Measurements from ENCODE around the gene DGKI.

Gene DGKI

GRCh38 chr7:137778511-137778910 lies 68.3 kb downstream of the DGKI start:
- no peak overlapping the region for H3K4me2 ChIP-seq (ENCODE audit: low read length, poor library complexity, severe bottlenecking)
- H3K27ac ChIP-seq (ENCODE audit: low read length, poor library complexity, severe bottlenecking), result no peak overlapping the region
- no peak overlapping the region for H2BK15ac ChIP-seq (ENCODE audit: low read depth, poor library complexity, severe bottlenecking)
- peaks cover 1% of the 10 kb centered on the region for H3K79me1 ChIP-seq (replicated peaks; ENCODE audit: low read length, poor library complexity, severe bottlenecking)
- no peak overlapping the region for H3K4me3 ChIP-seq (ENCODE audit: insufficient read depth in 1 of 2, low read depth in 1 of 2, low read length in 2 of 2)
- H2AFZ ChIP-seq (ENCODE audit: low read depth, low read length), result no peak overlapping the region
- no peak overlapping the region for H4K91ac ChIP-seq (ENCODE audit: low read length)
- no peak overlapping the region for H2AK5ac ChIP-seq (ENCODE audit: low read length, severe bottlenecking)
- H2BK12ac ChIP-seq (ENCODE audit: low read length in 2 of 2), result no peak overlapping the region
- H4K8ac ChIP-seq (ENCODE audit: low read length), result no peak overlapping the region
- no peak overlapping the region for H2BK5ac ChIP-seq (ENCODE audit: low read depth, low read length, poor library complexity, severe bottlenecking)
- H3K27me3 ChIP-seq (ENCODE audit: control insufficient read depth in 1 of 2, insufficient read depth in 1 of 2, low read length in 2 of 2), result no peaks in the 10 kb centered on the region
- H3K4ac ChIP-seq (ENCODE audit: low read depth in 1 of 2, low read length in 2 of 2), result no peak overlapping the region
- DNase-seq, result no peak
- H3K36me3 ChIP-seq (ENCODE audit: control insufficient read depth in 1 of 2, insufficient read depth in 2 of 2, low read depth in 1 of 2, low read length in 2 of 2), result no peaks in the 10 kb centered on the region
- H3K9ac ChIP-seq (ENCODE audit: low read length), result no peak overlapping the region
- H3K23ac ChIP-seq (ENCODE audit: low read length in 2 of 2), result no peak overlapping the region
- no peak overlapping the region for H2BK120ac ChIP-seq (ENCODE audit: low read depth, low read length)
- peaks cover 2% of the 10 kb centered on the region for H3K4me1 ChIP-seq (ENCODE audit: control insufficient read depth, insufficient read depth, low read depth, low read length)
- H3K9me3 ChIP-seq (ENCODE audit: control insufficient read depth, low read length), result peaks cover 1% of the 10 kb centered on the region
- H3K14ac ChIP-seq (ENCODE audit: low read length in 2 of 2), result no peak overlapping the region
- H3K18ac ChIP-seq (ENCODE audit: low read depth in 1 of 2, low read length in 2 of 2), result no peak overlapping the region

- H3K18ac ChIP-seq (ENCODE audit: low read depth in 1 of 2, low read length in 2 of 2), result no peak overlapping the region
- no peak overlapping the region for H3K27ac ChIP-seq (ENCODE audit: low read length, poor library complexity, severe bottlenecking)
These were observed 72.0 kb downstream of the DGKI start for GRCh38 chr7:137774793-137775201.

GRCh38 chr7:137772748-137773147 lies 74.0 kb downstream of the DGKI start:
- H3K36me3 ChIP-seq (ENCODE audit: control insufficient read depth in 1 of 2, insufficient read depth in 2 of 2, low read depth in 1 of 2, low read length in 2 of 2), result no peaks in the 10 kb centered on the region
- no peak overlapping the region for H4K91ac ChIP-seq (ENCODE audit: low read length)
- H2BK5ac ChIP-seq (ENCODE audit: low read depth, low read length, poor library complexity, severe bottlenecking), result no peak overlapping the region
- H3K4ac ChIP-seq (ENCODE audit: low read depth in 1 of 2, low read length in 2 of 2), result no peak overlapping the region
- H3K27me3 ChIP-seq (ENCODE audit: control insufficient read depth in 1 of 2, insufficient read depth in 1 of 2, low read length in 2 of 2), result no peaks in the 10 kb centered on the region
- H4K8ac ChIP-seq (ENCODE audit: low read length), result no peak overlapping the region
- H2BK15ac ChIP-seq (ENCODE audit: low read depth, poor library complexity, severe bottlenecking), result no peak overlapping the region
- H3K23ac ChIP-seq (ENCODE audit: low read length in 2 of 2), result no peak overlapping the region
- no peak overlapping the region for H2AK5ac ChIP-seq (ENCODE audit: low read length, severe bottlenecking)
- H2AFZ ChIP-seq (ENCODE audit: low read depth, low read length), result no peak overlapping the region
- H3K4me2 ChIP-seq (ENCODE audit: low read length, poor library complexity, severe bottlenecking), result no peak overlapping the region
- H2BK120ac ChIP-seq (ENCODE audit: low read depth, low read length), result no peak overlapping the region
- no peak overlapping the region for H3K27ac ChIP-seq (ENCODE audit: low read length, poor library complexity, severe bottlenecking)
- H3K79me1 ChIP-seq (replicated peaks; ENCODE audit: low read length, poor library complexity, severe bottlenecking), result no peaks in the 10 kb centered on the region
- no peak overlapping the region for H3K14ac ChIP-seq (ENCODE audit: low read length in 2 of 2)
- no peaks in the 10 kb centered on the region for H3K9me3 ChIP-seq (ENCODE audit: control insufficient read depth, low read length)
- H3K18ac ChIP-seq (ENCODE audit: low read depth in 1 of 2, low read length in 2 of 2), result no peak overlapping the region
- peak overlapping the region in 1 of 2 experiments; percentile 4 for H3K4me3 ChIP-seq (ENCODE audit: insufficient read depth in 1 of 2, low read depth in 1 of 2, low read length in 2 of 2)
- peak; percentile 57 for DNase-seq
- H3K9ac ChIP-seq (ENCODE audit: low read length), result peak overlapping the region; percentile 84
- peaks cover 2% of the 10 kb centered on the region for H3K4me1 ChIP-seq (ENCODE audit: control insufficient read depth, insufficient read depth, low read depth, low read length)
- no peak overlapping the region for H2BK12ac ChIP-seq (ENCODE audit: low read length in 2 of 2)

More at GRCh38 chr7:137774793-137775201, 72.0 kb downstream of the DGKI start:
- no peak overlapping the region for H2BK5ac ChIP-seq (ENCODE audit: low read depth, low read length, poor library complexity, severe bottlenecking)
- peak; percentile 1 for DNase-seq
- H3K36me3 ChIP-seq (ENCODE audit: control insufficient read depth in 1 of 2, insufficient read depth in 2 of 2, low read depth in 1 of 2, low read length in 2 of 2), result no peaks in the 10 kb centered on the region
- H2AFZ ChIP-seq (ENCODE audit: low read depth, low read length), result no peak overlapping the region
- no peak overlapping the region for H3K4me3 ChIP-seq (ENCODE audit: insufficient read depth in 1 of 2, low read depth in 1 of 2, low read length in 2 of 2)
- H2BK120ac ChIP-seq (ENCODE audit: low read depth, low read length), result no peak overlapping the region
- H3K23ac ChIP-seq (ENCODE audit: low read length in 2 of 2), result no peak overlapping the region
- no peak overlapping the region for H4K8ac ChIP-seq (ENCODE audit: low read length)
- no peaks in the 10 kb centered on the region for H3K27me3 ChIP-seq (ENCODE audit: control insufficient read depth in 1 of 2, insufficient read depth in 1 of 2, low read length in 2 of 2)
- H3K14ac ChIP-seq (ENCODE audit: low read length in 2 of 2), result no peak overlapping the region
- H3K9me3 ChIP-seq (ENCODE audit: control insufficient read depth, low read length), result no peaks in the 10 kb centered on the region
- H2AK5ac ChIP-seq (ENCODE audit: low read length, severe bottlenecking), result no peak overlapping the region
- H4K91ac ChIP-seq (ENCODE audit: low read length), result no peak overlapping the region
- no peak overlapping the region for H2BK12ac ChIP-seq (ENCODE audit: low read length in 2 of 2)
- H3K4me2 ChIP-seq (ENCODE audit: low read length, poor library complexity, severe bottlenecking), result no peak overlapping the region
- H3K79me1 ChIP-seq (replicated peaks; ENCODE audit: low read length, poor library complexity, severe bottlenecking), result no peaks in the 10 kb centered on the region
- H3K4me1 ChIP-seq (ENCODE audit: control insufficient read depth, insufficient read depth, low read depth, low read length), result peaks cover 2% of the 10 kb centered on the region
- peak overlapping the region; percentile 84 for H3K9ac ChIP-seq (ENCODE audit: low read length)
- no peak overlapping the region for H3K4ac ChIP-seq (ENCODE audit: low read depth in 1 of 2, low read length in 2 of 2)
- H2BK15ac ChIP-seq (ENCODE audit: low read depth, poor library complexity, severe bottlenecking), result no peak overlapping the region
- WGBS, result 69% methylated on average over 4 of the region's 4 CpGs

GRCh38 chr7:137772316-137772715 lies 74.5 kb downstream of the DGKI start:
- peaks cover 2% of the 10 kb centered on the region for H3K4me1 ChIP-seq (ENCODE audit: control insufficient read depth, insufficient read depth, low read depth, low read length)
- no peak overlapping the region for H3K18ac ChIP-seq (ENCODE audit: low read depth in 1 of 2, low read length in 2 of 2)
- H3K9me3 ChIP-seq (ENCODE audit: control insufficient read depth, low read length), result no peaks in the 10 kb centered on the region
- H3K79me1 ChIP-seq (replicated peaks; ENCODE audit: low read length, poor library complexity, severe bottlenecking), result no peaks in the 10 kb centered on the region
- WGBS, result 74% methylated on average over 2 of the region's 3 CpGs
- H4K8ac ChIP-seq (ENCODE audit: low read length), result no peak overlapping the region
- no peak overlapping the region for H4K91ac ChIP-seq (ENCODE audit: low read length)
- H3K4me3 ChIP-seq (ENCODE audit: insufficient read depth in 1 of 2, low read depth in 1 of 2, low read length in 2 of 2), result peak overlapping the region in 1 of 2 experiments; percentile 4
- H3K14ac ChIP-seq (ENCODE audit: low read length in 2 of 2), result no peak overlapping the region
- no peak overlapping the region for H2BK120ac ChIP-seq (ENCODE audit: low read depth, low read length)
- H3K9ac ChIP-seq (ENCODE audit: low read length), result peak overlapping the region; percentile 84
- H3K27ac ChIP-seq (ENCODE audit: low read length, poor library complexity, severe bottlenecking), result peak overlapping the region; percentile 11
- DNase-seq, result peak; percentile 3
- H2BK5ac ChIP-seq (ENCODE audit: low read depth, low read length, poor library complexity, severe bottlenecking), result no peak overlapping the region
- no peak overlapping the region for H2BK15ac ChIP-seq (ENCODE audit: low read depth, poor library complexity, severe bottlenecking)
- H2BK12ac ChIP-seq (ENCODE audit: low read length in 2 of 2), result no peak overlapping the region
- no peak overlapping the region for H2AK5ac ChIP-seq (ENCODE audit: low read length, severe bottlenecking)
- H2AFZ ChIP-seq (ENCODE audit: low read depth, low read length), result no peak overlapping the region
- H3K27me3 ChIP-seq (ENCODE audit: control insufficient read depth in 1 of 2, insufficient read depth in 1 of 2, low read length in 2 of 2), result no peaks in the 10 kb centered on the region
- no peaks in the 10 kb centered on the region for H3K36me3 ChIP-seq (ENCODE audit: control insufficient read depth in 1 of 2, insufficient read depth in 2 of 2, low read depth in 1 of 2, low read length in 2 of 2)
- H3K4me2 ChIP-seq (ENCODE audit: low read length, poor library complexity, severe bottlenecking), result no peak overlapping the region
- no peak overlapping the region for H3K23ac ChIP-seq (ENCODE audit: low read length in 2 of 2)
- H3K4ac ChIP-seq (ENCODE audit: low read depth in 1 of 2, low read length in 2 of 2), result no peak overlapping the region
